Sigmoid colon (tissue), 4 donors: ENCODE measurements around the gene SMIM31.

Source experiments
- EP300 ChIP-seq, 4 donors: sonication (generic); formaldehyde crosslinking; IDR thresholded peaks; one replicate each; pipeline ENCODE4 v1.6.1; 2017; ENCODE audit warnings: antibody characterized with exemption in 4 of 4
- POLR2A ChIP-seq, 2 donors: fragments of 450-650 bp; IDR thresholded peaks; one replicate each; pipeline ENCODE4 v1.6.1; 2016; ENCODE audit warnings: antibody characterized with exemption in 2 of 2, mild to moderate bottlenecking in 2 of 2, moderate library complexity in 2 of 2
- TF ChIP-seq, protein P1 (sequence below), 4 experiments: fragments of 450-650 bp in 3 of 4; fragments of 200-600 bp in 1 of 4; IDR thresholded peaks; one replicate each; pipeline ENCODE4 v1.5.1; 2016 to 2019; ENCODE audit warnings: antibody characterized with exemption in 4 of 4, mild to moderate bottlenecking in 3 of 4, moderate library complexity in 2 of 4

DNA sequence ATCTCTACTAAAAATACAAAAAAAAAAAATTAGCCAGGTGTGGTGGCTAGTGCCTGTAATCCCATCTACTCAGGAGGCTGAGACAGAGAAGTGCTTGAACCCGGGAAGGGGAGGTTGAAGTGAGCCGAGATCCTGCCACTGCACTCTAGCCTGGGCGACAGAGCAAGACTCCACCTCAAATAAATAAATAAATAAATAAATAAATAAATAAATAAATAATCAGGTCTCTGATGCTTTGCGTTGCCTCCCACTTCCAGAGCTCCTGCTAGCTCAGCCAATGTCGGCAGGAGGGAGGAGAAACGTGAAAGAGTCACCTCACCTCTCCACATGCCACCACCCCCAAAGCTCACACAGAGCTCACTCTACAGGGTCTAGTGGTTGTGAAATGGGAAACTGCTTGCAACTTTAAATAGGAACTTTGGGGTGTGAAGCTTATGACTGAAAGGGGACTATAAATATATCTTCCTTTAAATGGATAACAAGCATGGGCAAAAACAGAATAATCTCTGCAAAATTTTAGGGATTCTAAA lies 7.9 kb downstream of the SMIM31 start:
- no peak for TF ChIP-seq POLR2A (IDR thresholded peaks at IDR 0.05)
- TF ChIP-seq, protein P1, sequence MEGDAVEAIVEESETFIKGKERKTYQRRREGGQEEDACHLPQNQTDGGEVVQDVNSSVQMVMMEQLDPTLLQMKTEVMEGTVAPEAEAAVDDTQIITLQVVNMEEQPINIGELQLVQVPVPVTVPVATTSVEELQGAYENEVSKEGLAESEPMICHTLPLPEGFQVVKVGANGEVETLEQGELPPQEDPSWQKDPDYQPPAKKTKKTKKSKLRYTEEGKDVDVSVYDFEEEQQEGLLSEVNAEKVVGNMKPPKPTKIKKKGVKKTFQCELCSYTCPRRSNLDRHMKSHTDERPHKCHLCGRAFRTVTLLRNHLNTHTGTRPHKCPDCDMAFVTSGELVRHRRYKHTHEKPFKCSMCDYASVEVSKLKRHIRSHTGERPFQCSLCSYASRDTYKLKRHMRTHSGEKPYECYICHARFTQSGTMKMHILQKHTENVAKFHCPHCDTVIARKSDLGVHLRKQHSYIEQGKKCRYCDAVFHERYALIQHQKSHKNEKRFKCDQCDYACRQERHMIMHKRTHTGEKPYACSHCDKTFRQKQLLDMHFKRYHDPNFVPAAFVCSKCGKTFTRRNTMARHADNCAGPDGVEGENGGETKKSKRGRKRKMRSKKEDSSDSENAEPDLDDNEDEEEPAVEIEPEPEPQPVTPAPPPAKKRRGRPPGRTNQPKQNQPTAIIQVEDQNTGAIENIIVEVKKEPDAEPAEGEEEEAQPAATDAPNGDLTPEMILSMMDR (IDR thresholded peaks at IDR 0.05), result no peak
- TF ChIP-seq EP300 (IDR thresholded peaks at IDR 0.05), result no peak
